Stimulated activated CD8-positive, alpha-beta memory T cell treated with anti-CD3 and anti-CD28 coated beads, Interleukin-12 subunit alpha, Interleukin-12 subunit beta, amount 100 ng/mL, for 1 hour (primary cell): ENCODE data around the gene GPC3.
"Not testable (repeated sequence)": the region's sequence is repeated elsewhere in the genome, so short reads cannot be mapped to it uniquely, and the experiment has no call there.

Experiments
- DNase-seq: peaks from one replicate; pipeline ENCODE4 v3.0.0-alpha.2; 2020; ENCODE audit warnings: low read depth

GPC3 gene

DNA sequence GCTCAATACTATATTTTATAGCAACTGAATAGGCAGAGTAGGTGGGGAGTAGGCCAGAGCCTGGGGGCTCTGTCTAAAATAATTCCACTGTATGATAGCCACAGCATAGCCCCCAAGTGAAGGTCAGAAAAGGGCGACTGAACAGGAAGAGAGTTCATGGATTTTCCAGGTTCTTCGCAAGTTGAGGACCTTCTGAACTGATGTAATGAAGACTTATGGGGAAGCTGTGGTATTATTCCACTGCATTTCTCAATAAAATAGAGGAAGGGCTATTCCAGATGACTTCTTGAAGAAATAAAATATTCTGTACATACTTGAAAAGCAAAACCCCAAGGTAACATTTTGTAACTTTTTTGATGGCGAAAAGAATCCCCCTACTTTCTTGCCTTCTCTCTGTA lies 338.7 kb downstream of the GPC3 start:
- DNase-seq, result no peak

- DNase-seq, result no peak
Measured at GRCh38 chrX:133645977-133646718, 339.2 kb downstream of the GPC3 start.

DNA sequence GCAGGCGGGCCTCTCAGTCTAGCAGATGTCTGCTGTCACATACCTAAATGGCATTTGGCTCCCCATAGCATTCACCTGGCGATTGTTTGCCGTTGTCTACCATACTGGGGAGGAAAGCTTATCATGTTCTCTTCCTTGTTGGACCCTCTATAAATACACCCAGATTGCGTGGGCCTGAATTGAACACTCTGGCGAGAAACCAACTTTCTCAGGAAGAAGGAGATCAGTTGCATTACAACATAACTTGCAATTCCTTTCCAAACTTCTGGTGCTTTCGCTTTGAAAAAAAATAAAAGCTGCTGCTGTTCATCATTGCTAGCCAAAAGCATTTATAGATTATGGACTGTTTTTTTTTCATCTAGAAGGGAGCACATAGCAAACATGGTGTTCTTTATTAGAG lies 340.1 kb downstream of the GPC3 start:
- DNase-seq, result no peak

DNA sequence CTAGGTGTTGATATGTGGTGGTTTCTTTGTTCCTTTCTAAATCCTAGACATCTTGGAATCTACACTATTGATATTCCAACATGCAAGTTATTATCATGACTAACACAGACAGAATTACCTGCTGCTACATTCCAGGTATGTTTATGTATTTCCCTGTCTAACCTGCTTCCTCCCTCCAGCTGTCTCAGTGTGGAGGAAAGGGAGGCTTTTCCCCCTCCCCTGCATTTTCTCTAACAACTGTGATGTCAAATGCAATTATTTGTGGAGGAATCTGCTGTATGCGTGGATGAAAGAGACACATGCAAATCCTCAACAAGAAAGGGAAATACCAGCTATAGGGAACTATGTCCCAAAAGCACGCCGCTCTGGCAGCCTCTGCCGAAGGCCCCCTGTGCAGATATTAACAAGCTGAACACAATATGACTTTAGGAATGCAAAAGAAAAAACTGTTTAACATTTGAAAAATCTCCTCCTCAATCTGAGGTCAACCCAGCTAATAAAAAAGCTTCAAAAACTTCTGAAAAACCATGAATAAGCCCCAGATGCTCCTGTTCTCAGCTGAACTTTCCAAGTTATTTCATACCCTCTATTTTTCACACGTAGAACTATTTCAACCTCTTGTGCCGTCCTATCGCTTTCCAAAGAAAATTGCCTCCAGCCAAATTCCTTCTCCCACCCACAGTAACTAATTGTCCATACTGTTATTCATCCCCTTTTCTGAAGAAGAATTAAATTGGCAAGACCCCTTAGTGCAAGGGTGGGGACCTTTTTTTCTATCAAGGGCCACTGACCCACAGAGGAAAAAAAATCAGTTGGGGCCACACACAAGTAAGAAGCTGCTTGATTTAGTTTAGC lies 345.0 kb downstream of the GPC3 start:
- no peak for DNase-seq

DNA sequence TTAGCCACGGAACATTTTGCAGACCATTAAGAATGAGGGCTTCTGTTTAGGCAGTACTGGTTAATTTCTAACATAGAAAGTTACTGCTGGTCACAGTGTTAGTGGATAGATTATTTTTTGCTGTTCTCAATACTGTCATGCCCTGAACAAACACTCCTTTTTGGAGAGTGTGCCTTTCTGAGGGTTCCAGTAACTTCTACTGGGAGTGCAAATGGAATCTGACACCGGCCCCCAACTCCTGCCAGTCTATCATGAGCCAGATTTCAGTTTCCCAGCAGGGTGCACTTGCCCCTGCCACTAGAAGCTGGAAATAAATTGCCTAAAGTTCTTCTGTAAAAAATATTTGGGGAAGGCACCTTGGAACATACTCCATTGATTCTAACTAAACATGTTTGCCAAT lies 345.7 kb downstream of the GPC3 start:
- no peak for DNase-seq

GRCh38 chrX:133638285-133638684 lies 347.1 kb downstream of the GPC3 start:
- DNase-seq, result no peak

DNA sequence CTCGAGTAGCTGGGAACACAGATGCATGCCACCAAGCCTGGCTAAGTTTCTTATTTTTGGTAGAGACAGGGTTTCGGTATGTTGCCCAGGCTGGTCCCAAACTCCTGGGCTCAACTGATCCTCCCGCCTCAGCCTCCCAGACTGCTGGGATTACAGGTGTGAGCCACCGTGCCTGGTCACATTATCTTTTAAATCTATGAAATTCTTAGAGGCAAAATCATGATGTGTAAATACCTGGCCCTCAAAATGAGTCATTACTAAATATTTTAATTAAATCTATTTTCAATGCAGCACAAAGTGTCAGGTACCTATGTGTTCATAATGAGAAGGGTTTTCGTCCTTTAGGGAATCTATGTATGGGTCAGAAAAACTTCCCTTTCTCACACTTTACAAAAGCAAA lies 347.6 kb downstream of the GPC3 start:
- DNase-seq, result no peak

- no peak for DNase-seq
Measured at GRCh38 chrX:133636009-133636408, 349.4 kb downstream of the GPC3 start.

DNA sequence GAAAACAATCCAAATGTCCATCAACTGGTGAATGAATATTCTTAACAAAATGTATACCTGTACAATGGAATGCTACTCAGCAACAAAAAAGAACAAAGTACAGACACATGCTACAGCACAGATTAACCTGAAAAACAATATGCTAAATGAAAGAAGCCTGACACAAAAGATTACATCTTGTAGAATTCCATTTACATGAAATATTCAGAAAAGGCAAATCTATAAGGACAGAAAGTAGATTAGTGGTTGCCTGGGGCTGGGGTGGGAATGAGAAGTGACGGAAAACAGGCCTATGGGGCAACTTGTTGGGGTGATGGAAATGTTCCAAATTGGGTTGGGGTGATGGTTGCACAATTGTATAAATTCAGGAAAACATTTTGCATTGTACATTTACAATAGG lies 351.0 kb downstream of the GPC3 start:
- DNase-seq, result no peak

- DNase-seq, result no peak
Measured at GRCh38 chrX:133633950-133634349, 351.4 kb downstream of the GPC3 start.

- DNase-seq, result no peak
Measured at GRCh38 chrX:133633162-133633561, 352.2 kb downstream of the GPC3 start.

DNA sequence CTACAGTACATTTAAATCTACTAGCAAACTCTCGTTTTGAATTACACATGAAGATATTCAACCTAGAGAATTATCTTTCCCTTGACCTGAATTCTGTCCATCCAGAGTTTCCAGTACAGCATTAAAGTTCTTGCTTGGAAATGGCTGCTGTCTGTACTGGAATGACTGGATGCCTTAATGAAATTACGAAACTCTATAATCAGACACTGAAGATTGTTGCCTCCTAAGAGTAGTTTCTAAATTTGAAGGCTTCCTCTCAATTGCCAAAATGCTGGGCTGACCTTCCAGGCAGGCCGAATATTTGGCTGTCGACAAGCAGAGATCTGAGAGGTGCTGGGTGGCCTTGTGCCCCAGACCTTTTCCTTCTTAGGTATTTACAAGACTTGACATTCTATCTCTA lies 355.0 kb downstream of the GPC3 start:
- no peak for DNase-seq

DNA sequence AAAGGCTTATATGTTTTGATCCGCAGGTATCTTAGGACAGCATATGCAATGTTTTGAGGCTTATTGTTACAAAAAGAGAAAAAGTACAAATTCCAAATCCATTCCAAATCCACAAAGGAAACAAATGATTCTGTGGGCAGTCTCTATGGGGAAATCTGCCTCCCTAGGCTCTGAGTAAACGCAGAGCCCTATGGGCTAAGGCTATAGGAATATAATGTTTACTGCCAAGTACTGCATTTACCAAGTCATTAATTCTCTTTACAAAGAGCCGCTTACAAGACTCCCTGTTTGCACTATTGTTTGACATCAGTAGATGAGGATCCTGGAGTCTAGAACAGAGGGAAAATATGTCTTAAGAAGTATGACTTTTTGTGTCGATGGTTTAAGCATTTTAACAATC lies 357.7 kb downstream of the GPC3 start:
- DNase-seq, result no peak

GRCh38 chrX:133621384-133621783 lies 364.0 kb downstream of the GPC3 start:
- not testable (repeated sequence) for DNase-seq

GRCh38 chrX:133611676-133612075 lies 373.7 kb downstream of the GPC3 start:
- no peak for DNase-seq

DNA sequence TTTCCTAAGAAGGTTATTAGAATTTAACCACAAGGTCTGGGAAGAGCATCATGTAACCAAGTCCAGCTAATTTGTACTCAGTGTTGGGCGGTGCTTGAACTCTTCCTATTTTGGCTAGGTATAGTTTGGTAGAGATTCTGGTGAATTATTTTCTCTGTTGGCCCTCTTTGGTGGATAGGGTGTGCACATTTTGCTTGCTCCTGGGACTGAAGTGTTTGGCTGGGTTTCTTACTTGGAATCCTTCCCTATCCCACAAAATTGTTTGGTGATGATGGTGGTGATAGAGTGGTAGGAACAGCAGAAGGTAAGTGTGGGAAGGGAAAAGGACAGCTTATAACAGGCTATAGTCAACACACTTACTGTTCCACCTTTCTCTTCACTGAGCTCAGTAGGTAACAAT lies 375.3 kb downstream of the GPC3 start:
- no peak for DNase-seq

DNA sequence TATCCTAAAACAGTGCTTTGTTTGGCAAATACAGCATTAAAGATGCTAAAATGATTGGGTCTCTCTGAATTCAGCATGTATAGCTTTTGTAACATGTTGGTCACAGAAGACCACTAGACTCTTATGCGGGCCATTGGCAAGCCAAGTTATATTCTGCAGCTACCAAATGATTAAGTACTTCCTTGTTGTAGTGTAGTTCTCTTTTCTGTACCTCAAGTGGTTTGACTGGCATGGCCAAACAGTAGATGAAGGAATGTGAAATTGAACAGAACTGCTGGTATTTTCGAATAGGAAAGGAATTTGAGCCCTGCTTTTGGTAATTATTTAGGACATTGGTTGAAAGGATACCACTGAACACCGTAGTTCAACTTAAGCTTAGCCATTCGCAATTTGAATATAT lies 376.2 kb downstream of the GPC3 start:
- DNase-seq, result no peak

DNA sequence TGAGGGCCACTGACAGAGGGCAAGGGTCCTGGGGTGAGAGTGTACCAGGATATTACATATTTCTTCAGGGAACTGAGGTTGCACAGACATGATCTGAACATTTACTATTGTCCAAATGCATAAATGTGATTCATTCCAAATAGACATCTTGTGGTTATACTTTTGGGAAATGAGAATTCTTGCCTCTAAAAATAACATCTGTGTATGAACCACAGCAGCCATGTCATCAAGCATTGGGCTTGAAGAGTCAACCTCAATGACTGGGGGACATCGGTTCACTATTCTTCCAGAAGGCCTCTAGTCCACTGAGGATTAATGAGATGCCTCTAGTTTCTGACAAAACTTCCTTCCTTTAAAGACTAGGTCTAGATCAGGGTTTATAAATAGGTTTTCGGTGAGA lies 377.0 kb downstream of the GPC3 start:
- no peak for DNase-seq

GRCh38 chrX:133607419-133608348 lies 377.7 kb downstream of the GPC3 start:
- no peak for DNase-seq

- no peak for DNase-seq
Measured at GRCh38 chrX:133606990-133607389, 378.4 kb downstream of the GPC3 start.

DNA sequence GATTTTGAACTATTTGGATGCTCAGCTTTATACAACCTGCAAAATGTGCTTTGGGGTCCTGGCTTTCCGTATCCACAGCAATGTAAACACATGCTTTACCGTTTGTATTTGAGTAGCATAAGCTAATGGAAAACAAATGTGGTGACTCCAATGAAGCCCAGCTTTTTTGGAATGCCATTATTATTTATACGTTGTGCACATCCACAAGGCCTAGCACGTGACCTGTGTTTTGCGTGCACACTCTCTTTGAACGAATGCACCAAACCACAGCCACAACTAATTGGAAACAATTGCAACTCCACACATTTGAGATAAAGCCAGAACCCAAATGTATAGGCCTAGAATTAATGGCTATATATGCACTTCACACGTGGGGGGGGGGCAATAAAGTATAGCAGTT lies 380.6 kb downstream of the GPC3 start:
- DNase-seq, result no peak

DNA sequence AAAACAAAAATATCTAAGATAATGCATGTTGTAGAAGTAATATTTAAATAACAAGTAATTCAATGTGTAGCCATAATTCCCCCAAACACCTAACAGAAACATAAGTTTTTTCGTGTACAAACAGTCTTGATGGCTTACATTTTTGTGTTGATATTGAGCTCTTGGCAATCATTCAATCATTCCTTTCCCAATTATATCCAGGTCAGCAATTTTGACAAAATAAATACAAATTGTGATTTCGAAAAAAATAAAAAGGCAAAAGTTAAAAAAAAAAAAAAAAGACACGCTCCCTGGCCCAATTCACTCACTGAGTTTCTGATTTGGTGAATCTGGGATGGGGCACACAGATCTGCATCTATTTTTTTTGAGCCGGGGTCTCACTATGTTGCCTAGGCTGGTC lies 382.5 kb downstream of the GPC3 start:
- no peak for DNase-seq
